IMR-90 (cell line): ENCODE measurements around the gene ASCL3. TPM values are rescaled to one million over a fixed set of nuclear protein-coding genes. Genes with fewer than 3 reads are reported as not detected.

Experiments used
- ATAC-seq: fragments of 200-7000 bp; cut with Tn5 transposase; 2 replicates; pipeline ENCODE4 v1.9.1; 2020; ENCODE audit warnings: low read depth, mild to moderate bottlenecking, moderate library complexity
- BruUV-seq: library from RNA; stranded (reverse); fragments of 400-500 nt; replicated peaks from 2 replicates; lab custom pipeline; 2021; lab: Mats Ljungman, UMichigan
- CTCF ChIA-PET: fragments of 300-600 bp; formaldehyde crosslinking; extraction: SDS; loops from one replicate; lab custom pipeline; 2021; ENCODE audit warnings: antibody characterized with exemption; lab: Yijun Ruan, JAX
- POLR2A ChIA-PET: fragments of 300-600 bp; sonication (Branson Sonifier 250); formaldehyde crosslinking; loops from one replicate; lab custom pipeline; 2022; ENCODE audit warnings: antibody characterized with exemption; ENCODE audit not compliant: unreplicated experiment; lab: Charles Lee
- DNase-seq: peaks from one replicate; pipeline ENCODE4 v3.0.0; 2013
- H2AFZ ChIP-seq: replicated peaks from 2 replicates; pipeline ENCODE3; 2013; ENCODE audit warnings: low read length, mild to moderate bottlenecking; ENCODE audit not compliant: poor library complexity
- H2AK5ac ChIP-seq: 2 replicates; pipeline ENCODE4 v1.6.1; 2013; ENCODE audit warnings: low read depth, low read length, inconsistent platforms
- H2AK9ac ChIP-seq: replicated peaks from 2 replicates; pipeline ENCODE3; 2013; ENCODE audit warnings: mild to moderate bottlenecking, low read depth, low read length, moderate library complexity; ENCODE audit not compliant: poor library complexity
- H2BK120ac ChIP-seq: 2 replicates; pipeline ENCODE4 v1.6.1; 2013; ENCODE audit warnings: low read depth, low read length, inconsistent platforms
- H2BK15ac ChIP-seq: 3 replicates; pipeline ENCODE4 v1.6.1; 2013; ENCODE audit warnings: low read depth, low read length, inconsistent platforms
- H2BK20ac ChIP-seq: 2 replicates; pipeline ENCODE4 v1.6.1; 2013; ENCODE audit warnings: low read depth, mild to moderate bottlenecking, inconsistent platforms, low read length, moderate library complexity
- H2BK5ac ChIP-seq: 2 replicates; pipeline ENCODE4 v1.6.1; 2013; ENCODE audit warnings: mild to moderate bottlenecking, low read depth, low read length, inconsistent platforms; ENCODE audit not compliant: poor library complexity, severe bottlenecking
- H3K14ac ChIP-seq: replicated peaks from 2 replicates; pipeline ENCODE4 v1.6.1; 2013; ENCODE audit warnings: low read depth, low read length, inconsistent platforms
- H3K18ac ChIP-seq: 2 replicates; pipeline ENCODE4 v1.6.1; 2013; ENCODE audit warnings: low read depth, low read length, control low read depth
- H3K23ac ChIP-seq: 2 replicates; pipeline ENCODE4 v1.6.1; 2013; ENCODE audit warnings: low read depth, low read length, inconsistent platforms
- H3K27ac ChIP-seq: 2 replicates; pipeline ENCODE4 v1.5.1; 2013; ENCODE audit warnings: mild to moderate bottlenecking, control low read depth, low read length; ENCODE audit not compliant: insufficient read depth
- H3K27me3 ChIP-seq: 2 replicates; pipeline ENCODE4 v1.6.1; 2013; ENCODE audit warnings: low read length; ENCODE audit not compliant: control insufficient read depth, insufficient read depth
- H3K36me3 ChIP-seq: 2 replicates; pipeline ENCODE4 v1.6.1; 2013; ENCODE audit warnings: low read length, mixed read lengths; ENCODE audit not compliant: control insufficient read depth, insufficient read depth
- H3K4ac ChIP-seq: 2 replicates; pipeline ENCODE4 v1.6.1; 2013; ENCODE audit warnings: low read depth, low read length, inconsistent platforms
- H3K4me1 ChIP-seq: 2 replicates; pipeline ENCODE4 v1.6.1; 2013; ENCODE audit warnings: low read length, mixed read lengths; ENCODE audit not compliant: control insufficient read depth, insufficient read depth
- H3K4me2 ChIP-seq: 2 replicates; pipeline ENCODE4 v1.6.1; 2013; ENCODE audit warnings: low read depth, mild to moderate bottlenecking, control low read depth, low read length, moderate library complexity
- H3K4me3 ChIP-seq: 2 replicates; pipeline ENCODE4 v1.5.1; 2013; ENCODE audit warnings: low read depth, mild to moderate bottlenecking, control low read depth, low read length, moderate library complexity; ENCODE audit not compliant: insufficient read depth
- H3K56ac ChIP-seq: 2 replicates; pipeline ENCODE4 v1.6.1; 2013; ENCODE audit warnings: low read length, inconsistent platforms; ENCODE audit not compliant: insufficient read depth; ENCODE audit errors: extremely low read depth
- H3K79me1 ChIP-seq, 2 experiments: 2 replicates each; pipeline ENCODE4 v1.6.1; 2013; ENCODE audit warnings: low read length in 2 of 2, inconsistent platforms in 1 of 2, low read depth in 1 of 2
- H3K9ac ChIP-seq: 2 replicates; pipeline ENCODE4 v1.6.1; 2013; ENCODE audit warnings: low read depth, low read length, control low read depth
- H3K9me1 ChIP-seq: 2 replicates; pipeline ENCODE4 v1.6.1; 2013; ENCODE audit warnings: low read length, inconsistent platforms; ENCODE audit not compliant: insufficient read depth
- H3K9me3 ChIP-seq: 2 replicates; pipeline ENCODE4 v1.6.1; 2013; ENCODE audit warnings: low read length; ENCODE audit not compliant: control insufficient read depth, insufficient read depth
- H4K20me1 ChIP-seq: 2 replicates; pipeline ENCODE4 v1.6.1; 2013; ENCODE audit warnings: low read length, inconsistent platforms; ENCODE audit not compliant: insufficient read depth
- H4K5ac ChIP-seq: 2 replicates; pipeline ENCODE4 v1.6.1; 2013; ENCODE audit warnings: mild to moderate bottlenecking, low read depth, low read length, control low read depth
- H4K8ac ChIP-seq, 2 experiments: 2 replicates each; pipeline ENCODE4 v1.6.1; 2013; ENCODE audit warnings: low read depth in 2 of 2, low read length in 2 of 2, control low read depth in 1 of 2, inconsistent platforms in 1 of 2
- H4K91ac ChIP-seq: 2 replicates; pipeline ENCODE4 v1.6.1; 2013; ENCODE audit warnings: low read depth, low read length, inconsistent platforms; ENCODE audit not compliant: insufficient read depth
- BHLHE40 ChIP-seq: fragments of 150-350 bp; IDR thresholded peaks from 2 replicates; pipeline ENCODE4 v1.6.1; 2016; ENCODE audit warnings: mild to moderate bottlenecking, low read depth, low read length
- CEBPB ChIP-seq: IDR thresholded peaks from 2 replicates; pipeline ENCODE4 v1.6.1; 2012; ENCODE audit warnings: low read depth, low read length, improper control_type of control experiment
- CHD1 ChIP-seq: IDR thresholded peaks from 2 replicates; pipeline ENCODE4 v1.6.1; 2012; ENCODE audit warnings: low read depth, low read length, improper control_type of control experiment
- CTCF ChIP-seq: conservative IDR thresholded peaks from 2 replicates; pipeline ENCODE4 v1.5.1; 2012; ENCODE audit warnings: mild to moderate bottlenecking, low read depth, low read length, improper control_type of control experiment
- ELK1 ChIP-seq: fragments of 150-350 bp; IDR thresholded peaks from 2 replicates; pipeline ENCODE4 v1.6.1; 2016; ENCODE audit warnings: low read depth, mild to moderate bottlenecking, low read length, moderate library complexity, borderline replicate concordance
- FOS ChIP-seq: fragments of 150-350 bp; IDR thresholded peaks from 2 replicates; pipeline ENCODE4 v1.6.1; 2016; ENCODE audit warnings: low read depth, low read length
- MAFK ChIP-seq: IDR thresholded peaks from 2 replicates; pipeline ENCODE4 v1.6.1; 2012; ENCODE audit warnings: low read depth, low read length, improper control_type of control experiment
- MAZ ChIP-seq: IDR thresholded peaks from 2 replicates; pipeline ENCODE4 v1.6.1; 2012; ENCODE audit warnings: low read depth, mild to moderate bottlenecking, low read length, improper control_type of control experiment, moderate library complexity, borderline replicate concordance
- MXI1 ChIP-seq: IDR thresholded peaks from 2 replicates; pipeline ENCODE4 v1.6.1; 2012; ENCODE audit warnings: low read depth, mild to moderate bottlenecking, low read length, moderate library complexity, borderline replicate concordance
- NFE2L2 ChIP-seq: fragments of 150-350 bp; IDR thresholded peaks from 2 replicates; pipeline ENCODE4 v1.6.1; 2016; ENCODE audit warnings: low read depth, mild to moderate bottlenecking, low read length
- POLR2A ChIP-seq: IDR thresholded peaks from 2 replicates; pipeline ENCODE4 v1.6.1; 2012; ENCODE audit warnings: mild to moderate bottlenecking, low read depth, low read length
- RAD21 ChIP-seq: IDR thresholded peaks from 2 replicates; pipeline ENCODE4 v1.6.1; 2012; ENCODE audit warnings: low read length, improper control_type of control experiment
- RCOR1 ChIP-seq: IDR thresholded peaks from 2 replicates; pipeline ENCODE4 v1.6.1; 2012; ENCODE audit warnings: mild to moderate bottlenecking, low read length, improper control_type of control experiment; ENCODE audit not compliant: insufficient replicate concordance
- RFX5 ChIP-seq: IDR thresholded peaks from 2 replicates; pipeline ENCODE4 v1.8.0; 2012; ENCODE audit warnings: low read depth, mild to moderate bottlenecking, low read length, moderate library complexity
- SMC3 ChIP-seq: fragments of 150-350 bp; IDR thresholded peaks from 2 replicates; pipeline ENCODE4 v1.6.1; 2016; ENCODE audit warnings: low read depth, mild to moderate bottlenecking, antibody characterized with exemption, low read length, moderate library complexity
- dilution Hi-C: fragments of 300-500 bp; cut with HindIII; formaldehyde crosslinking; loops from one replicate; pipeline ENCODE4 v1.14.3; 2018; ENCODE audit warnings: low sequenced_read_pairs; ENCODE audit not compliant: unreplicated experiment
- in situ Hi-C: fragments of 300-500 bp; cut with MboI; formaldehyde crosslinking; loops from 3 replicates; pipeline ENCODE4 v1.14.3; 2019; ENCODE audit warnings: low sequenced_read_pairs, inconsistent platforms, mixed read lengths
- intact Hi-C: fragments of 100-400 bp; cut with micrococcal nuclease; formaldehyde crosslinking; loops from 2 replicates; pipeline ENCODE4 v1.10.0; 2022
- polyA plus RNA-seq, 3 experiments: library from polyadenylated mRNA; depleted of rRNA; stranded (reverse); fragments of >200 nt; gene quantifications; 2 replicates each; pipeline ENCODE4 v1.2.3, GENCODE V29; 2012; ENCODE audit warnings: low replicate concordance in 1 of 3
- total RNA-seq: library from RNA; depleted of rRNA; stranded (reverse); fragments of >200 nt; gene quantifications from 2 replicates; pipeline ENCODE4 v1.2.3, GENCODE V29; 2012
- TF ChIP-seq, protein P1 (sequence below): fragments of 150-350 bp; IDR thresholded peaks from 2 replicates; pipeline ENCODE4 v1.6.1; 2017; ENCODE audit warnings: mild to moderate bottlenecking, antibody characterized with exemption, low read length, low read depth

The ASCL3 gene
- total and polyA plus RNA-seq, 2 of the 4 experiments (the other 2 are of a cell fraction), result not detected

DNA sequence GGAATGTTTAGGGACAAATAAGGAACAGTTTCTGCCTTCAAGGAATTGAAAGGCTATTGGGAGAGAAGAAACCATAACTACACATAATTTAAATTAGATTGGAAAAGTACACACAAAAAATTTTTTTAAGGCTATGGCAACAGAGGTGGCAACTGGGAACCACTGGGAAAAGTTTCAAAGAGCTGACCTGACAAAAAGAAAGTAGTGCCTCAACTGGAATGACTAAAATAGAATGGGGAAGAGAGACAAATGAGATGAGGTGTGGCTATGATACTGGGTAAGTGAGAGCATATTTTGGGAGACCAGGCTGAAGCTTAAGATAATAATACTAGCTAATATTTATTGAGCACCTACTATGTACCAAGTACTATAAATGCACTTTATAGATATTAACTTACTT lies 34.7 kb downstream of the ASCL3 start:
- CTCF ChIA-PET, result no interaction called here

More for the DNA sequence above, 34.7 kb downstream of the ASCL3 start:
- no peak for ATAC-seq
- H3K27me3 ChIP-seq, result no peaks in the 10 kb centered on the region
- peaks cover 3% of the 10 kb centered on the region; the same call in 1 of the 2 replicates for H3K4me1 ChIP-seq
- intact Hi-C loops, result loop anchor here (5.0 kb wide), 1 partner anchor 36 kb away; no protein-coding TSS in a partner anchor
- H3K36me3 ChIP-seq, result no peaks in the 10 kb centered on the region
- no peak overlapping the region for H2AFZ ChIP-seq
- DNase-seq, result no peak
- H3K9ac ChIP-seq, result no peak overlapping the region
- no peak overlapping the region for H2BK5ac ChIP-seq
- no peak overlapping the region for H2BK15ac ChIP-seq
- H2BK20ac ChIP-seq, result no peak overlapping the region
- H3K18ac ChIP-seq, result no peak overlapping the region
- H3K4me2 ChIP-seq, result no peak overlapping the region
- H4K5ac ChIP-seq, result no peak overlapping the region
- H3K23ac ChIP-seq, result no peak overlapping the region
- BruUV-seq, result no TSS peak
- H2AK9ac ChIP-seq, result no peak overlapping the region
- dilution Hi-C loops, result no loop called here
- no peak overlapping the region for H3K4ac ChIP-seq
- H3K4me3 ChIP-seq, result no peak overlapping the region
- H3K79me1 ChIP-seq, result peaks cover 4 to 19% of the 10 kb centered on the region in 2 experiments
- H3K9me3 ChIP-seq, result no peaks in the 10 kb centered on the region
- TF ChIP-seq FOS (no peak), CTCF (no peak), ELK1 (no peak), BHLHE40 (no peak), RCOR1 (no peak), MAZ (no peak), MXI1 (no peak), SMC3 (no peak), RAD21 (no peak), CEBPB (no peak), CHD1 (no peak), NFE2L2 (no peak), RFX5 (no peak), MAFK (no peak), POLR2A (no peak)
- TF ChIP-seq, protein P1, sequence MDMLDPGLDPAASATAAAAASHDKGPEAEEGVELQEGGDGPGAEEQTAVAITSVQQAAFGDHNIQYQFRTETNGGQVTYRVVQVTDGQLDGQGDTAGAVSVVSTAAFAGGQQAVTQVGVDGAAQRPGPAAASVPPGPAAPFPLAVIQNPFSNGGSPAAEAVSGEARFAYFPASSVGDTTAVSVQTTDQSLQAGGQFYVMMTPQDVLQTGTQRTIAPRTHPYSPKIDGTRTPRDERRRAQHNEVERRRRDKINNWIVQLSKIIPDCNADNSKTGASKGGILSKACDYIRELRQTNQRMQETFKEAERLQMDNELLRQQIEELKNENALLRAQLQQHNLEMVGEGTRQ, result no peak
- no peak overlapping the region for H4K91ac ChIP-seq
- no peak overlapping the region for H2AK5ac ChIP-seq
- H2BK120ac ChIP-seq, result no peak overlapping the region
- H3K14ac ChIP-seq, result no peak overlapping the region
- POLR2A ChIA-PET, result no interaction called here
- H4K20me1 ChIP-seq, result no peaks in the 10 kb centered on the region
- in situ Hi-C loops, result no loop called here
- H3K27ac ChIP-seq, result no peak overlapping the region
- no peak overlapping the region for H3K56ac ChIP-seq
- H3K9me1 ChIP-seq, result peaks cover 6% of the 10 kb centered on the region; the same call in 1 of the 2 replicates
- no peak overlapping the region for H4K8ac ChIP-seq
